SK-N-SH (cell line): ENCODE measurements around the gene RSAD2. TPM values are rescaled to one million over a fixed set of nuclear protein-coding genes. Genes with fewer than 3 reads are reported as not detected.

Experiments
- CTCF ChIA-PET: fragments of 300-600, 350-600 bp; formaldehyde crosslinking; extraction: SDS; loops from one replicate; lab custom pipeline; 2021; lab: Yijun Ruan, JAX
- POLR2A ChIA-PET: fragments of 350-600 bp; sonication (Branson Sonifier 250); formaldehyde crosslinking; extraction: SDS; loops from one replicate; lab custom pipeline; 2020; ENCODE audit warnings: antibody characterized with exemption, inconsistent platforms; lab: Yijun Ruan, JAX
- DNase-seq: peaks from one replicate; pipeline ENCODE4 v3.0.0; 2012
- H2AFZ ChIP-seq: fragments of 200-600 bp; sonication (generic); 2 replicates; pipeline ENCODE4 v1.8.1; 2016; ENCODE audit warnings: antibody characterized with exemption, mild to moderate bottlenecking, low read depth
- H3F3A ChIP-seq: fragments of 200-600 bp; sonication (generic); replicated peaks from 2 replicates; pipeline ENCODE3; 2016; ENCODE audit warnings: antibody characterized with exemption, mild to moderate bottlenecking; ENCODE audit not compliant: insufficient read depth
- H3K27ac ChIP-seq, 2 experiments: fragments of 200-500 bp in 1 of 2; fragments of 200-600 bp in 1 of 2; sonication (Bioruptor generic) in 1 of 2; sonication (generic), shearing (Covaris generic) in 1 of 2; 2 replicates each; pipeline versions ENCODE4 v1.5.1 to v1.6.1; 2014 to 2016; ENCODE audit warnings: low read depth in 2 of 2, inconsistent platforms in 1 of 2, low read length in 1 of 2, mild to moderate bottlenecking in 1 of 2, mixed read lengths in 1 of 2
- H3K27me3 ChIP-seq: fragments of 200-600 bp; sonication (generic), shearing (Covaris generic); 2 replicates; pipeline ENCODE4 v1.6.1; 2016; ENCODE audit warnings: mixed run types; ENCODE audit not compliant: insufficient read depth
- H3K36me3 ChIP-seq, 2 experiments: fragments of 200-500 bp in 1 of 2; fragments of 200-600 bp in 1 of 2; sonication (Bioruptor generic) in 1 of 2; sonication (generic) in 1 of 2; replicated peaks in 1 of 2; 2 replicates each; pipeline versions ENCODE3 to v1.5.1; 2014 to 2016; ENCODE audit warnings: low read length in 1 of 2, mild to moderate bottlenecking in 1 of 2; ENCODE audit not compliant: insufficient read depth in 2 of 2, control insufficient read depth in 1 of 2
- H3K4me1 ChIP-seq, 2 experiments: fragments of 200-500 bp in 1 of 2; fragments of 200-600 bp in 1 of 2; sonication (Bioruptor generic) in 1 of 2; sonication (generic), shearing (Covaris generic) in 1 of 2; 2 replicates each; pipeline versions ENCODE4 v1.5.1 to v1.6.1; 2014 to 2016; ENCODE audit warnings: low read depth in 1 of 2, low read length in 1 of 2, mixed run types in 1 of 2; ENCODE audit not compliant: insufficient read depth in 2 of 2, control insufficient read depth in 1 of 2
- H3K4me2 ChIP-seq: fragments of 200-600 bp; sonication (generic), shearing (Covaris generic); 2 replicates; pipeline ENCODE4 v1.6.1; 2017; ENCODE audit warnings: mixed run types
- H3K4me3 ChIP-seq, 2 experiments: fragments of 200-500 bp in 1 of 2; fragments of 200-600 bp in 1 of 2; sonication (Bioruptor generic) in 1 of 2; sonication (generic), shearing (Covaris generic) in 1 of 2; 2 replicates each; pipeline versions ENCODE4 v1.5.1 to v1.8.1; 2014 to 2016; ENCODE audit warnings: low read depth in 2 of 2, inconsistent platforms in 1 of 2, low read length in 1 of 2, mild to moderate bottlenecking in 1 of 2, mixed read lengths in 1 of 2, moderate library complexity in 1 of 2
- H3K79me2 ChIP-seq: fragments of 200-600 bp; sonication (generic); 2 replicates; pipeline ENCODE4 v1.8.1; 2017; ENCODE audit warnings: mild to moderate bottlenecking; ENCODE audit not compliant: insufficient read depth
- H3K9ac ChIP-seq: fragments of 200-600 bp; sonication (generic); 2 replicates; pipeline ENCODE4 v1.6.1; 2017; ENCODE audit warnings: mixed run types
- H3K9me2 ChIP-seq: fragments of 200-600 bp; sonication (generic); 2 replicates; pipeline ENCODE4 v1.6.1; 2017; ENCODE audit warnings: mixed run types
- H3K9me3 ChIP-seq: fragments of 200-600 bp; sonication (generic); 2 replicates; pipeline ENCODE4 v1.6.1; 2017; ENCODE audit warnings: mixed run types, mild to moderate bottlenecking, moderate library complexity
- H4K20me1 ChIP-seq: fragments of 200-600 bp; sonication (generic); 2 replicates; pipeline ENCODE4 v1.6.1; 2017; ENCODE audit warnings: mild to moderate bottlenecking, mixed run types; ENCODE audit not compliant: insufficient read depth
- CHD2 ChIP-seq: fragments of 150-350 bp; IDR thresholded peaks from 2 replicates; pipeline ENCODE4 v1.6.1; 2018; ENCODE audit warnings: low read length; ENCODE audit not compliant: partially characterized antibody
- EP300 ChIP-seq, 2 experiments: IDR thresholded peaks; 2 replicates each; pipeline versions ENCODE4 v1.4.0 to v1.6.1; 2012; ENCODE audit warnings: borderline replicate concordance in 1 of 2, low read depth in 1 of 2, low read length in 1 of 2
- EZH2phosphoT487 ChIP-seq: fragments of 200-600 bp; sonication (generic); IDR thresholded peaks from 2 replicates; pipeline ENCODE4 v1.6.1; 2017; ENCODE audit warnings: low read depth, mixed run types, mild to moderate bottlenecking, antibody characterized with exemption, moderate library complexity, borderline replicate concordance
- GABPA ChIP-seq: IDR thresholded peaks from 2 replicates; pipeline ENCODE4 v1.4.0; 2012; ENCODE audit warnings: low read depth, mild to moderate bottlenecking
- GATA2 ChIP-seq: sonication (generic); formaldehyde crosslinking; IDR thresholded peaks from 2 replicates; pipeline ENCODE4 v1.5.0; 2020; ENCODE audit warnings: mild to moderate bottlenecking, missing genetic modification reagents
- JUND ChIP-seq: IDR thresholded peaks from 2 replicates; pipeline ENCODE4 v1.4.0; 2012
- MEF2A ChIP-seq: IDR thresholded peaks from 2 replicates; pipeline ENCODE4 v1.4.0; 2012; ENCODE audit warnings: low read depth, borderline replicate concordance
- RAD21 ChIP-seq: IDR thresholded peaks from 2 replicates; pipeline ENCODE4 v1.6.1; 2012; ENCODE audit warnings: mild to moderate bottlenecking, low read length
- RCOR1 ChIP-seq: fragments of 150-350 bp; IDR thresholded peaks from 2 replicates; pipeline ENCODE4 v1.6.1; 2017; ENCODE audit warnings: antibody characterized with exemption, low read length
- RFX5 ChIP-seq: IDR thresholded peaks from 2 replicates; pipeline ENCODE4 v1.6.1; 2012; ENCODE audit warnings: mild to moderate bottlenecking, improper control_type of control experiment, low read length
- RXRA ChIP-seq: IDR thresholded peaks from 2 replicates; pipeline ENCODE4 v1.4.0; 2012; ENCODE audit warnings: low read depth, mild to moderate bottlenecking, borderline replicate concordance
- TAF1 ChIP-seq: IDR thresholded peaks from 2 replicates; pipeline ENCODE4 v1.6.1; 2012; ENCODE audit warnings: low read depth, mild to moderate bottlenecking, low read length, moderate library complexity, borderline replicate concordance
- TEAD4 ChIP-seq: IDR thresholded peaks from 2 replicates; pipeline ENCODE4 v1.4.0; 2012; ENCODE audit warnings: mild to moderate bottlenecking, borderline replicate concordance; ENCODE audit not compliant: insufficient read depth
- WGBS: methylation state at CpG from one replicate; pipeline ENCODE4 v1.1.6; 2017; ENCODE audit warnings: low lambda C conversion rate; 5-methylcytosine and 5-hydroxymethylcytosine counted together
- polyA plus RNA-seq, 3 experiments: library from polyadenylated mRNA; depleted of rRNA; stranded (reverse); fragments of >200 nt; gene quantifications; 2 replicates each; pipeline ENCODE4 v1.2.3, GENCODE V29; 2012
- TF ChIP-seq, protein P1 (sequence below): IDR thresholded peaks from 2 replicates; pipeline ENCODE4 v1.4.0; 2012; ENCODE audit warnings: low read depth, borderline replicate concordance
- TF ChIP-seq, protein P2 (sequence below): IDR thresholded peaks from 2 replicates; pipeline ENCODE4; 2012
- TF ChIP-seq, protein P3 (sequence below): IDR thresholded peaks from 2 replicates; pipeline ENCODE4 v1.4.0; 2012; ENCODE audit warnings: low read depth
- TF ChIP-seq, protein P4 (sequence below): IDR thresholded peaks from 2 replicates; pipeline ENCODE4 v1.4.0; 2012; ENCODE audit warnings: low read depth, borderline replicate concordance
- TF ChIP-seq, protein P5 (sequence below): fragments of 200-600 bp; sonication (generic); IDR thresholded peaks from 2 replicates; pipeline ENCODE4 v1.6.1; 2017; ENCODE audit warnings: antibody characterized with exemption, mild to moderate bottlenecking, moderate library complexity

RSAD2 gene
- polyA plus RNA-seq, 1 of the 3 experiments (the other 2 are of a cell fraction) = 0.35 TPM

DNA sequence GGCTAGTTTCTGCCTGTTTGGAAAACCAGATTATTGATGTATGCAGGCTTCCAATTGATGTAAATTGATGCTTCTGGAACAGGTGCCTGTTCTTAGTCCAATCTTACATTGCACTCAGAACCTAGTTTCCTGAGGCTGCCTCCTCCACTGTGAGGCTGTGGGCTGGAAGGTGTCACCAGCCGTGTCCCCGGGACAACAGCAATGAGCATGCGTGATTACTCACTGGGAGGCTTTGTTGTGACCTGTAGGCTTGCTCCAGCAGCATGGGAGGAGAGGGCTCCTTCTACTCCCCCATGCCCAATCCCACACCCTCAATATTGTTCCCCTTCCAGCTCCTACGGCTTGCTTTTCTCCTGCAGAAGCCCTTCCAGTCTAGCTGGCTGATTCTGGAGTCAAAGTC, 11.1 kb downstream of the RSAD2 start (continued):
- TF ChIP-seq GATA2 (CRISPR knock-in tag) = no peak

DNA sequence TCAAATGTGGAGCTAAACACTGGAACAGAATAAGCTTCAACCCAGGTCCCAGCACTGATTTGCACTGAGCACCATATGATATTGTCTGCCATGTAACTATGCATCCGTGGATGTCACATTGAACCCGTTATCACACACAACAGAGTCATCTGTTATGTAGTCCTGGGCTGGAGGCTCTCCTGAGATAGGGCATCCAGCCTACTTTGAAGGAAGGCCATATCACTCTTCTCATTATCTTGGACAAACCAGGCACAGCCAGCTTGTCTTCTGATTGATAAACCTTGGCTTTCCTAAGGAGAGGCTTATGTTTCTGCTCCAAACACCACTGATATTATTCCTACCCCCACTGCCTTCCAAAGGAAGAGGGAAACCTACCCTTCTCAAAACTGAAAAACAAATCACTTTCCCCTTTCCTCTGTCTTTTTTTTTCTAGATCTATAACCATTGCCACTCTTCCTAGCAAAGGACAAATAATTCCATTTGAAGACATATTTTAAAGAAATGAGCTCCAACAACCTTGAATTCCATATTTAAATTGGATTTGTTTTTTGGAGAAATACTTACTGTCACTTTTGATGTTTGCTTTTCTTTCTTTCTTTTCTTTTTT, 16.4 kb downstream of the RSAD2 start:
- no peaks in the 10 kb centered on the region for H3F3A ChIP-seq
- 57% methylated on average over 2 of the region's 2 CpGs for WGBS
- H3K79me2 ChIP-seq = no peaks in the 10 kb centered on the region
- no peak overlapping the region for H3K4me2 ChIP-seq
- TF ChIP-seq TEAD4 (no peak), GATA2 (CRISPR knock-in tag) (no peak), EP300 (IDR thresholded peaks at IDR 0.05; ENCODE audit: borderline replicate concordance in 1 of 2, low read depth in 1 of 2, low read length in 1 of 2) (no peak), RFX5 (no peak), RXRA (no peak), RCOR1 (no peak), GABPA (no peak), RAD21 (no peak), CHD2 (no peak), EZH2phosphoT487 (no peak), JUND (no peak), MEF2A (no peak), TAF1 (no peak)
- TF ChIP-seq, protein P1, sequence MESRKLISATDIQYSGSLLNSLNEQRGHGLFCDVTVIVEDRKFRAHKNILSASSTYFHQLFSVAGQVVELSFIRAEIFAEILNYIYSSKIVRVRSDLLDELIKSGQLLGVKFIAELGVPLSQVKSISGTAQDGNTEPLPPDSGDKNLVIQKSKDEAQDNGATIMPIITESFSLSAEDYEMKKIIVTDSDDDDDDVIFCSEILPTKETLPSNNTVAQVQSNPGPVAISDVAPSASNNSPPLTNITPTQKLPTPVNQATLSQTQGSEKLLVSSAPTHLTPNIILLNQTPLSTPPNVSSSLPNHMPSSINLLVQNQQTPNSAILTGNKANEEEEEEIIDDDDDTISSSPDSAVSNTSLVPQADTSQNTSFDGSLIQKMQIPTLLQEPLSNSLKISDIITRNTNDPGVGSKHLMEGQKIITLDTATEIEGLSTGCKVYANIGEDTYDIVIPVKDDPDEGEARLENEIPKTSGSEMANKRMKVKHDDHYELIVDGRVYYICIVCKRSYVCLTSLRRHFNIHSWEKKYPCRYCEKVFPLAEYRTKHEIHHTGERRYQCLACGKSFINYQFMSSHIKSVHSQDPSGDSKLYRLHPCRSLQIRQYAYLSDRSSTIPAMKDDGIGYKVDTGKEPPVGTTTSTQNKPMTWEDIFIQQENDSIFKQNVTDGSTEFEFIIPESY = no peak
- TF ChIP-seq, protein P2, sequence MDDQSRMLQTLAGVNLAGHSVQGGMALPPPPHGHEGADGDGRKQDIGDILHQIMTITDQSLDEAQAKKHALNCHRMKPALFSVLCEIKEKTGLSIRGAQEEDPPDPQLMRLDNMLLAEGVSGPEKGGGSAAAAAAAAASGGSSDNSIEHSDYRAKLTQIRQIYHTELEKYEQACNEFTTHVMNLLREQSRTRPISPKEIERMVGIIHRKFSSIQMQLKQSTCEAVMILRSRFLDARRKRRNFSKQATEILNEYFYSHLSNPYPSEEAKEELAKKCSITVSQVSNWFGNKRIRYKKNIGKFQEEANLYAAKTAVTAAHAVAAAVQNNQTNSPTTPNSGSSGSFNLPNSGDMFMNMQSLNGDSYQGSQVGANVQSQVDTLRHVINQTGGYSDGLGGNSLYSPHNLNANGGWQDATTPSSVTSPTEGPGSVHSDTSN = no peak
- TF ChIP-seq, protein P3, sequence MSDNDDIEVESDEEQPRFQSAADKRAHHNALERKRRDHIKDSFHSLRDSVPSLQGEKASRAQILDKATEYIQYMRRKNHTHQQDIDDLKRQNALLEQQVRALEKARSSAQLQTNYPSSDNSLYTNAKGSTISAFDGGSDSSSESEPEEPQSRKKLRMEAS = no peak
- TF ChIP-seq, protein P4, sequence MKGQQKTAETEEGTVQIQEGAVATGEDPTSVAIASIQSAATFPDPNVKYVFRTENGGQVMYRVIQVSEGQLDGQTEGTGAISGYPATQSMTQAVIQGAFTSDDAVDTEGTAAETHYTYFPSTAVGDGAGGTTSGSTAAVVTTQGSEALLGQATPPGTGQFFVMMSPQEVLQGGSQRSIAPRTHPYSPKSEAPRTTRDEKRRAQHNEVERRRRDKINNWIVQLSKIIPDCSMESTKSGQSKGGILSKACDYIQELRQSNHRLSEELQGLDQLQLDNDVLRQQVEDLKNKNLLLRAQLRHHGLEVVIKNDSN = no peak
- TF ChIP-seq, protein P5, sequence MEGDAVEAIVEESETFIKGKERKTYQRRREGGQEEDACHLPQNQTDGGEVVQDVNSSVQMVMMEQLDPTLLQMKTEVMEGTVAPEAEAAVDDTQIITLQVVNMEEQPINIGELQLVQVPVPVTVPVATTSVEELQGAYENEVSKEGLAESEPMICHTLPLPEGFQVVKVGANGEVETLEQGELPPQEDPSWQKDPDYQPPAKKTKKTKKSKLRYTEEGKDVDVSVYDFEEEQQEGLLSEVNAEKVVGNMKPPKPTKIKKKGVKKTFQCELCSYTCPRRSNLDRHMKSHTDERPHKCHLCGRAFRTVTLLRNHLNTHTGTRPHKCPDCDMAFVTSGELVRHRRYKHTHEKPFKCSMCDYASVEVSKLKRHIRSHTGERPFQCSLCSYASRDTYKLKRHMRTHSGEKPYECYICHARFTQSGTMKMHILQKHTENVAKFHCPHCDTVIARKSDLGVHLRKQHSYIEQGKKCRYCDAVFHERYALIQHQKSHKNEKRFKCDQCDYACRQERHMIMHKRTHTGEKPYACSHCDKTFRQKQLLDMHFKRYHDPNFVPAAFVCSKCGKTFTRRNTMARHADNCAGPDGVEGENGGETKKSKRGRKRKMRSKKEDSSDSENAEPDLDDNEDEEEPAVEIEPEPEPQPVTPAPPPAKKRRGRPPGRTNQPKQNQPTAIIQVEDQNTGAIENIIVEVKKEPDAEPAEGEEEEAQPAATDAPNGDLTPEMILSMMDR = no peak
- no peak overlapping the region for H2AFZ ChIP-seq
- no peaks in the 10 kb centered on the region for H3K9me2 ChIP-seq
- H3K9me3 ChIP-seq = no peaks in the 10 kb centered on the region
- H4K20me1 ChIP-seq = no peaks in the 10 kb centered on the region
- H3K4me3 ChIP-seq = no peak overlapping the region
- no peak for DNase-seq
- POLR2A ChIA-PET = no interaction called here
- H3K9ac ChIP-seq = no peak overlapping the region
- no peaks in the 10 kb centered on the region; a peak in 1 of 4 replicates for H3K4me1 ChIP-seq
- no peaks in the 10 kb centered on the region for H3K36me3 ChIP-seq
- no peak overlapping the region for H3K27ac ChIP-seq
- no peaks in the 10 kb centered on the region for H3K27me3 ChIP-seq
- CTCF ChIA-PET = interaction anchor here (0.6 to 6.9 kb wide), 13 partner anchors 8 to 1833 kb away, joined by 3 to 177 read pairs (median 5); partner anchors contain the start of genes CMPK2 and RNF144A
